Activated CD8-positive, alpha-beta T cell treated with anti-CD3 and anti-CD28 coated beads for 36 hours (primary cell): ENCODE data around the gene DHX36. TPM values are rescaled to one million over a fixed set of nuclear protein-coding genes. Genes with fewer than 3 reads are reported as not detected.
A peak's percentile ranks its signal among the peaks of the same experiment; 100 is the strongest.

Experiments used
- ATAC-seq: fragments of 200-7000 bp; cut with Tn5 transposase; one replicate; pipeline ENCODE4 v1.10.0; 2021; ENCODE audit warnings: mild to moderate bottlenecking, moderate library complexity
- CTCF ChIA-PET: fragments of 350-600 bp; sonication (Branson Sonifier 250); formaldehyde crosslinking; loops from one replicate; lab custom pipeline; 2021; ENCODE audit warnings: antibody characterized with exemption; lab: Charles Lee
- POLR2A ChIA-PET: fragments of 350-600 bp; sonication (Branson Sonifier 250); formaldehyde crosslinking; loops from one replicate; lab custom pipeline; 2021; ENCODE audit warnings: antibody characterized with exemption; lab: Charles Lee
- DNase-seq: peaks from one replicate; pipeline ENCODE4 v3.0.0-alpha.2; 2020
- H3K27ac Mint-ChIP-seq: one replicate; pipeline ENCODE4 v1.8.0; 2021; ENCODE audit warnings: mild to moderate bottlenecking, mixed read lengths
- H3K27me3 Mint-ChIP-seq: one replicate; pipeline ENCODE4 v1.8.0; 2021; ENCODE audit warnings: mixed read lengths
- H3K36me3 Mint-ChIP-seq: one replicate; pipeline ENCODE4 v1.8.0; 2021; ENCODE audit warnings: low read depth, mixed read lengths
- H3K4me1 Mint-ChIP-seq: one replicate; pipeline ENCODE4 v1.8.0; 2021; ENCODE audit warnings: low read depth, mixed read lengths
- H3K4me3 Mint-ChIP-seq: one replicate; pipeline ENCODE4 v1.8.0; 2021; ENCODE audit warnings: mild to moderate bottlenecking, moderate library complexity, mixed read lengths
- H3K9me3 Mint-ChIP-seq: one replicate; pipeline ENCODE4 v1.8.0; 2021; ENCODE audit warnings: mixed read lengths
- CTCF ChIP-seq: fragments of 200-600 bp; IDR thresholded peaks from one replicate; pipeline ENCODE4 v1.8.0; 2022; ENCODE audit warnings: antibody characterized with exemption, mild to moderate bottlenecking
- intact Hi-C: fragments of 100-400 bp; cut with micrococcal nuclease; formaldehyde crosslinking; loops from one replicate; pipeline ENCODE4 v1.10.0; 2022
- total RNA-seq, 2 experiments: library from RNA; stranded (reverse); gene quantifications; one replicate each; pipeline ENCODE4 v1.2.3, GENCODE V29; 2021

DHX36 gene
- total RNA-seq, 2 experiments from 2014 or later: 74.2 to 78.3 TPM

DNA sequence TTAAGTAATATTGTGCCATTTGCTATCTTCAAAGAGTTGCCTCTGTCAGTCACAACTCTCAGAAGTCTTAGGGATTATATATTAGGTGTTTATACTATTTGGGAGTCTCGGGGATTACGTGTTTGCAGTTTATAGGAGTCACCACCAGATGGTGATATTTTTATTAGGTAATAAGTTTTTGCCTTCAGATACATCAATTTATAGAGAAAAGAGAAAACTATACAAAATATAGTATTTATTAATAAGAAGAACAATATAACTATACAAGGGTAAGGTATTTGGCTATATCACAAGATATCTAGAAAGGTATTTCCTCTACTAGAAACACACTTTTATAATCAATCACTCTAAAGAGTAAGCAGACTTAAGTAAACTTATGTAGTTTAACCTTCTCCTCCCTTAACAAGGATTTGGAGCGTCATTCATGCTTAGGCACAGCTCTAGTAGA lies 10.7 kb upstream of the DHX36 start:
- no peaks in the 10 kb centered on the region for H3K36me3 Mint-ChIP-seq
- H3K4me1 Mint-ChIP-seq: no peaks in the 10 kb centered on the region
- peak; percentile 62 for TF ChIP-seq CTCF
- intact Hi-C loops: no loop called here
- ATAC-seq (peak; percentile 56), DNase-seq (no peak)
- peaks cover 7% of the 10 kb centered on the region for H3K27me3 Mint-ChIP-seq
- H3K27ac Mint-ChIP-seq: no peak overlapping the region
- ChIA-PET CTCF (interaction anchor here (0.6 to 1.6 kb wide), 3 partner anchors 10 to 19 kb away, joined by 3 read pairs; partner anchors contain the start of gene DHX36), POLR2A (no interaction called here)
- H3K9me3 Mint-ChIP-seq: no peaks in the 10 kb centered on the region
- H3K4me3 Mint-ChIP-seq: no peak overlapping the region

GRCh38 chr3:154327871-154328270 lies 3.6 kb upstream of the DHX36 start:
- ChIA-PET POLR2A (no interaction called here), CTCF (no interaction called here)
- Mint-ChIP-seq H3K4me1 (peaks cover 9% of the 10 kb centered on the region), H3K27me3 (peaks cover 4% of the 10 kb centered on the region), H3K4me3 (no peak overlapping the region), H3K36me3 (peaks cover 3% of the 10 kb centered on the region), H3K9me3 (no peaks in the 10 kb centered on the region), H3K27ac (no peak overlapping the region)
- TF ChIP-seq CTCF: no peak
- DNase-seq (no peak), ATAC-seq (no peak)
- intact Hi-C loops: loop anchor here (10.0 kb wide), 1 partner anchor 1377 kb away; no protein-coding TSS in a partner anchor

DNA sequence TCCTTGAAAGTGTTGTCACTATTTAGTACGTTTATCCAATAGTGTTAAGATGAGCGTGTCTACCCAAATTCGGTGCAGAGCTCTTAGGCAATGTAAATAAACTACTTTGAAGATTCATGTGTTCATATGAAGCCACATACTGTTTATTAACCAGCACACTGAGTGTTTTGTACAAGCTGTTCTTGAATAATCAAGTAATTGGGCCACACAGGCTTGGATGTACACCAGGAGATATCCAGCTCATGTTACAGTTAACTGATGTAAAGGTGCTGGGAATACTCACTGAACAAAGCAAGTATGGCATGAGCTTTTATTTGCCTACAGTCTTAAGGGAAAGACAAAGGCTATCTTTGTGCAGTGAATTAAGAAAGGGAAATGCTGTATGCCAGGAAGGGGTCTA lies 632 bp upstream of the DHX36 start:
- ATAC-seq: no peak
- Mint-ChIP-seq H3K27ac (peak overlapping the region; percentile 98), H3K9me3 (no peaks in the 10 kb centered on the region), H3K36me3 (peaks cover 18% of the 10 kb centered on the region), H3K4me1 (peaks cover 22% of the 10 kb centered on the region), H3K4me3 (peak overlapping the region; percentile 85), H3K27me3 (peaks cover 1% of the 10 kb centered on the region)
- ChIA-PET CTCF (interaction anchor here (0.9 to 1.4 kb wide), 3 partner anchors 11 to 26 kb away, joined by 3 read pairs; no protein-coding TSS in a partner anchor), POLR2A (no interaction called here)
- intact Hi-C loops: loop anchor here (10.0 kb wide), 1 partner anchor 1380 kb away; no protein-coding TSS in a partner anchor
- no peak for TF ChIP-seq CTCF
- no peak for DNase-seq

- intact Hi-C loops: no loop called here
- peaks cover 46% of the 10 kb centered on the region for H3K36me3 Mint-ChIP-seq
- POLR2A ChIA-PET: no interaction called here
- TF ChIP-seq CTCF: no peak
- H3K27me3 Mint-ChIP-seq: no peaks in the 10 kb centered on the region
- CTCF ChIA-PET: interaction anchor here (1.2 kb wide), 1 partner anchor 19 kb away, joined by 3 read pairs; no protein-coding TSS in a partner anchor
- DNase-seq (no peak), ATAC-seq (peak; percentile 70)
- peak overlapping the region; percentile 64 for H3K27ac Mint-ChIP-seq
- H3K4me1 Mint-ChIP-seq: peaks cover 10% of the 10 kb centered on the region
- no peaks in the 10 kb centered on the region for H3K9me3 Mint-ChIP-seq
- H3K4me3 Mint-ChIP-seq: peak overlapping the region; percentile 4
These were observed 7.1 kb downstream of the DHX36 start for GRCh38 chr3:154316974-154317767.

- Mint-ChIP-seq H3K9me3 (no peaks in the 10 kb centered on the region), H3K27ac (no peak overlapping the region), H3K27me3 (no peaks in the 10 kb centered on the region), H3K4me3 (no peak overlapping the region), H3K4me1 (peaks cover 2% of the 10 kb centered on the region), H3K36me3 (peaks cover 37% of the 10 kb centered on the region)
- no peak for TF ChIP-seq CTCF
- POLR2A ChIA-PET: interaction anchor here (0.6 kb wide), 1 partner anchor 19 kb away, joined by 3 read pairs; no protein-coding TSS in a partner anchor
- CTCF ChIA-PET: interaction anchor here (1.1 to 1.3 kb wide), 2 partner anchors 8 to 14 kb away, joined by 4 to 5 read pairs; no protein-coding TSS in a partner anchor
- DNase-seq: no peak
- intact Hi-C loops: no loop called here
- ATAC-seq: no peak
These were observed 10.1 kb downstream of the DHX36 start for GRCh38 chr3:154314152-154314551.
